GM12872 (cell line): ENCODE measurements around the gene FAH.

Experiments
- CTCF ChIP-seq: IDR thresholded peaks from 3 replicates; pipeline ENCODE4 v1.5.1; 2011; ENCODE audit warnings: low read depth, mild to moderate bottlenecking, low read length, moderate library complexity; ENCODE audit not compliant: insufficient read depth

The FAH gene

GRCh38 chr15:80219955-80220354 lies 67.2 kb downstream of the FAH start:
- TF ChIP-seq CTCF: no peak

DNA sequence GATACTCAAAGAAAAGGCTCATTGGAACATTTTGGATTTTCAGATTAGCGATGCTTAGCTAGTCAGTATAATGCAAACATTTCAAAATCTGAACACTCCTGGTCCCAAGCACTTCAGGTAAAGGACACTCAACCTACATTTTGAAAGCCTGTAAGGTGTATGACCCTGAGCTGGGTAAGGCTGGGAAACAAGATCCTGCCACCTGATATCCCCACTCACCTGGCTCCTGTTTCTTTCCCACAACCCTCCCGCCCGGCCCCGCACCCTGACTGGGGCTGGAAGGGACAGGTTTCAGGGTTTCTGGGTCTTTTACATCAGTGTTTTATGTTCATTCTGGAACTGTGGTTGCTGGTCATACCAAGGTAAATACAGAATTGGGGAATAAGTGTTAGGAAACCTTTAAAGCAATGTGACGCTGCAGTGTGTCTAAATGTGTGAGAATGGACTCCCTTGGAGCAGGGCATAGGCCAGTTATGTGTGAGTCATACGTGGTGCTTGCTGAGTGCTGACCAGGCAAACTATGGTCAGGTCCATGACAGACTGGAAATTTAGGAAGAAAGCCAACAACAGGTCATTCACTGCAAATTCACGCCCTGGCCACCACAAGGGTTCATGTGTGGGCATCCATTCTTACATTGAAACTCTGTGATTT lies 76.3 kb downstream of the FAH start:
- no peak for TF ChIP-seq CTCF

- TF ChIP-seq CTCF: no peak
Measured at GRCh38 chr15:80231371-80231770, 78.6 kb downstream of the FAH start.

DNA sequence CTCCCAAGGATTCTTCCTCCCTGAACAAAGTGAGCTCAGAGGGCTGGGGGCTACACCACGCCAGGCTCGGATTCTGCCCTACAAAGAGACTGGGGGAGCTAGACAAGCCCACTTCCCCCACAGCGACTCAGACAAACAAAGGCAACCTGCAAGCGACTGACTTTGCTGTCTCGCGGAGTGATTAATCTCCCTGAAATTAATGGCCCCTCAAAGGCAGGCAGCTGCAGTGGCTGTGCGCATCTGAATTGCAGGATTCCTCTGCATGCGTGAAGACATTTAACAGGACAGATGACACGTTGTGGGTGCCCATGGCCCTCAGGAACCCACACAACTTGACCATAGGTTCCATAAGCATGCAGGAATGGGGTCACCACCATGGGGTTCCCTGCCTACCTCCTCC lies 80.8 kb downstream of the FAH start:
- TF ChIP-seq CTCF: no peak

- TF ChIP-seq CTCF: peak; percentile 83
Measured at GRCh38 chr15:80234883-80235282, 82.1 kb downstream of the FAH start.
